NCI-H146 treated with DMSO at 0.1 percent for 48 hours (cell line): ENCODE measurements around the gene MRM3.
"Not testable (repeated sequence)": the region's sequence is repeated elsewhere in the genome, so short reads cannot be mapped to it uniquely, and the experiment has no call there.

Experiments
- DNase-seq: peaks from one replicate; lab custom pipeline; 2025; ENCODE audit not compliant: unreplicated experiment; lab: John Stamatoyannopoulos, UW

The MRM3 gene

DNA sequence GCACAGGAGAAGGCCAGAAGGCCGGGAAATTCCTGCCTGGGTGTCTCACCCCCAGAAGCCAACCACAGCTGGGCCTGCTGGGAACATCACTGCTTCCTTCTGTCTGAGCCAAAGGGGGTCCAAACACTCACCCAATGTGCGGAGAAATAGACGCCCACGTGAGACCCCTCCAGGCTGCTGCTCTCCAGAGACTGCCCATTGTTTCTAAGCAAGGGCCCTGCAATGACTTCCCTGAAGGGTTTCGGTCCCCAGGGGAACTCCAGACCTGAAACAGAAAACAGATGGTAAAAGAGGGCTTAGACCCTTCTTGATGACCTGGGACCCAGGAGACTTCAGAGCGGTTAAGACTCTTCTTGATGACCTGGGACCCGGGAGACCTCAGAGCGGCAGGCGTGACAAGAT, 41.3 kb downstream of the MRM3 start:
- DNase-seq: no peak

DNA sequence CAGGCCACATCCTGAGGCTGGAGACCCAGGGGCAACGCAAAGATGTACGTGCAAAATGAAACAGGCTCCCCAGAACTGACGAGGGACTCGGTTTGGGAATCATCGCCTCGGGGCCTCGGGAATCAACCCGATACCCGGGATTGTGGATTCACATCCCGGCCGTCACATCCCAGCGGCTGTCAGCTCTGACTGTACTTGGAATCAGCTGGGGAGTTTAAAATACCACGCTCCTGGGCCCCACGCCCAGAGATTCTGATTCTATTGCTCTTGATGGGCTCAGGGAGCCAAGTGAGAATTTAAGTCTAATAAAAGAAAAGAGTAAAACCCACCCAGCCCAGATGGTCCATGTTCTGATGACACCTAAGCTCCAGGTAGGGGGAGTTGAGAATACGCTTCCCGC, 42.2 kb downstream of the MRM3 start:
- no peak for DNase-seq

DNA sequence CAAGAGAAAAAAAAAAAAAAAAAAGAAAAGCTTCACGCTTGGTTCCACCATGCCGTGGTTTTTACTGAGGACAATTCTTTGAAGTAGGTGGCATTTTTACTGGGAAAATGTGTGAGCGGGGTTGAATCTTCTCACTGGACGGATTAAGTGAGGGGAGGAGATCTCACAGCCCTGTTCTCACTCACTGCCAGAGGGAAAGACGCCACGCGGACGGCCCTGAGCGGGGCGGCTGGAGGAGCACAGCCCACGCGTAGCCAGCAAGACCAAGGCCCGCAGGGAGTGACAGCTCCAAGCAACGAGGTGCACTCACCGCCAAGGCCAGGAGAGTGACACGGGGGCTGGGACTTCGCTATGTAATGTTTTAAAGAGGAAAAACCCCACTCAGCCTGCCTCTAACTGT, 43.1 kb downstream of the MRM3 start:
- no peak for DNase-seq

GRCh38 chr17:826778-827177, 44.6 kb downstream of the MRM3 start:
- DNase-seq: no peak

DNA sequence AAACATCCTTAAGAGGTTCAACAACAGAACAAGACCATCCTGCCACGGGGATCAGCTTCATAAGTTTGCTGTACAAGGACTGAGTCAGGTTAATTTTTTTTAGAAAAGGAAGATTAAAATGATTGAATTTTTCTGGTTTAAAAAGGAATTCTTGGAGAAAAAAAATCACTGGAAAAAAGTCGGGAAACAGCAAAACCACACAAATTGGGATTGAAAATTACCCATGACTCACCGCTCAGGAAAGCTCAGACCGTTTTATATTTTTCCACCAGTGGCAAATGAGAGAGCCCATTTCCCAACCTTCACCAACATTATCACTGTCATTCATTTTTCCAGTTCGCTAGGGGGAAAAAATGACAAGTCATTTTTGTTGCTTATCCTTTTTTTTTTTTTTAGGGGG, 46.6 kb downstream of the MRM3 start:
- DNase-seq: no peak

- DNase-seq: not testable (repeated sequence)
These were observed 47.5 kb downstream of the MRM3 start for GRCh38 chr17:829614-830013.

DNA sequence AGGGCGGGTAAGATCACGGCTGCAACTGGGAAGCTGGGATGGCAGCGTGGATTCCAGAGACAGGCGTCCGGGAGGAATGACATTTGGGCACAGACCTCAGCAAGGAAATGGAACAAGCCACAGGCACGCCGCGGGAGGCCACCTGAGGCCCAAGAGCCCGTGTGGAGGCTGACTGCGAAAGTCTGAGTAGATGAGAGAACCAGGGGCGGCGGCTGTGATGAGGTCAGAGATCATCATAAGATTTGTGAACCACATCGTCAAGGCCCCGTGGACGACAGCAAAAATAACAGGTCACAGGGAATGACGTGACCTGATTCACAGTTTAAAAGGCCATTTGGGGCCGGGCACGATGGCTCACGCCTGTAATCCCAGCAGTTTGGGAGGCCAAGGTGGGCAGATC, 48.2 kb downstream of the MRM3 start:
- DNase-seq: no peak

- DNase-seq: no peak
These were observed 48.8 kb downstream of the MRM3 start for GRCh38 chr17:830950-831349.

GRCh38 chr17:834136-834535, 52.0 kb downstream of the MRM3 start:
- no peak for DNase-seq

DNA sequence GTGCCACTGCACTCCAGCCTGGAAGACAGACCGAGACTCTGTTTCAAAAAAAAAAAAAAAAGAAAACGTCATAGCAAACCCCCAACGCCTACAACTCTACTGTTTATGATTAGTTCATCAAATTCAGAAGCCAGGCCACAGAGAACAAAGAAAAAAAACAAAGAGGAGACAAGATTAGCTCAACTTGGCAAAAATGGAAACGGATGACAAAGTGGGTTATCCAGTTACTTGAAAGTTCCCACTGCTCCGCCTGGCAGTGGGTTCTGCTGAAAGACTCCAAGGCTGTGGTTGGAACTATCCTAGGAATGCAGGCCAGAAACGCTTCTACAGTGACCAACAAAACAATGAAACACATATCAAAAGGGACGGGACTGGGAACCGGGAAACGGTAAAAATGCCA, 53.1 kb downstream of the MRM3 start:
- DNase-seq: no peak

DNA sequence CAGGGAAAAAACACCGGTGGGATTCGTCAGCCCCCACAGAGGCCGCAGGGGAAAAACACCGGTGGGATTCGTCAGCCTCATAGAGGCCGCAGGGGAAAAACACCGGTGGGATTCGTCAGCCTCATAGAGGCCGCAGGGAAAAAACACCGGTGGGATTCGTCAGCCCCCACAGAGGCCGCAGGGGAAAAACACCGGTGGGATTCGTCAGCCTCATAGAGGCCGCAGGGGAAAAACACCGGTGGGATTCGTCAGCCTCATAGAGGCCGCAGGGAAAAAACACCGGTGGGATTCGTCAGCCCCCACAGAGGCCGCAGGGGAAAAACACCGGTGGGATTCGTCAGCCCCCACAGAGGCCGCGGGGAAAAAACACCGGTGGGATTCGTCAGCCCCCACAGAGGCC, 53.6 kb downstream of the MRM3 start:
- DNase-seq: not testable (repeated sequence)

GRCh38 chr17:836151-836550, 54.0 kb downstream of the MRM3 start:
- DNase-seq: no peak

- no peak for DNase-seq
These were observed 56.3 kb downstream of the MRM3 start for GRCh38 chr17:838486-838885.

- DNase-seq: no peak
These were observed 59.2 kb downstream of the MRM3 start for GRCh38 chr17:841313-841712.
